GM13976 (cell line): ENCODE data around the gene RIBC1.

Experiments used
- DNase-seq: peaks from one replicate; pipeline ENCODE4 v3.0.0; 2012; ENCODE audit warnings: low spot score
- CTCF ChIP-seq: IDR thresholded peaks from 2 replicates; pipeline ENCODE4 v1.5.1; 2012; ENCODE audit warnings: borderline replicate concordance, mild to moderate bottlenecking; ENCODE audit not compliant: insufficient read depth; ENCODE audit errors: extremely low read depth, missing control alignments, control extremely low read depth
- in situ Hi-C: fragments of 300-500 bp; cut with MboI; formaldehyde crosslinking; loops from one replicate; pipeline ENCODE4 v1.12.0; 2022; ENCODE audit warnings: low sequenced_read_pairs, mixed read lengths, inconsistent platforms; ENCODE audit not compliant: unreplicated experiment

Gene RIBC1

GRCh38 chrX:53379008-53379710 is 43.5 kb upstream of the RIBC1 start:
- no peak for DNase-seq
- in situ Hi-C loops: no loop called here
- TF ChIP-seq CTCF: no peak

GRCh38 chrX:53379747-53380146 is 42.9 kb upstream of the RIBC1 start:
- no peak for DNase-seq
- in situ Hi-C loops: no loop called here
- TF ChIP-seq CTCF: no peak

DNA sequence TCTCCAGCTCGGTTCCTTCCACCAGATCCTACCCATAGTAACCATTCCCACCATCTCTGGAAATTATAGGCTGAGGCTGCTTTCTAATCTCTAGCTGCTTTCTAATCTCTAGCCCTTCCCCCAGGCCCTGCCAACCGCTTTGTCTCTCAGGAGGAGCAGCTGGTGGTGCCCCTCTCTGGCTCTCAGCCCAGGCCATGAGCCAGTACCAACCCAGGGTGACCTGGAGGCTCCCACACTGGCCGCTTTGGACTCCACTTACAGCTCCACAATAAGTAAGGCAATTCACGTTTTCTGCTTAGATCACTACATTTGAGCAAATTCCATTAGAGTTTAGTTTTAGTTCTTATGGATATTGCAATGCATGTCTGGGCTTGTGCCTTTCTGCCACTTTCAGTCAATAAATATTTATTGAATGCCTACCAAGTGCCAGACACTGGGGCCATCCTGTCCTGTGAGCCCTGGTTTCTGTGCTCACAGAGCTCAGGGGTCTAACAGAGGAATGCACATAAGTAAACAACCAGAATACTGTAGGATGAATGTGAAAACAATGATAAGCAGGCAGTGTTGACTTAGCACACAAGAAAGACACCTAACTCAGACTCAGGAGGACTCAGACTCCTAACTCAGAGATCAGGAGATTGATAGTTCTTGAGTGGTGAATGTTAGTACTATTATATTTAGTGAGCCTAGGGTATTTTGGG is 39.1 kb upstream of the RIBC1 start:
- no peak for TF ChIP-seq CTCF
- no peak for DNase-seq
- in situ Hi-C loops: no loop called here

DNA sequence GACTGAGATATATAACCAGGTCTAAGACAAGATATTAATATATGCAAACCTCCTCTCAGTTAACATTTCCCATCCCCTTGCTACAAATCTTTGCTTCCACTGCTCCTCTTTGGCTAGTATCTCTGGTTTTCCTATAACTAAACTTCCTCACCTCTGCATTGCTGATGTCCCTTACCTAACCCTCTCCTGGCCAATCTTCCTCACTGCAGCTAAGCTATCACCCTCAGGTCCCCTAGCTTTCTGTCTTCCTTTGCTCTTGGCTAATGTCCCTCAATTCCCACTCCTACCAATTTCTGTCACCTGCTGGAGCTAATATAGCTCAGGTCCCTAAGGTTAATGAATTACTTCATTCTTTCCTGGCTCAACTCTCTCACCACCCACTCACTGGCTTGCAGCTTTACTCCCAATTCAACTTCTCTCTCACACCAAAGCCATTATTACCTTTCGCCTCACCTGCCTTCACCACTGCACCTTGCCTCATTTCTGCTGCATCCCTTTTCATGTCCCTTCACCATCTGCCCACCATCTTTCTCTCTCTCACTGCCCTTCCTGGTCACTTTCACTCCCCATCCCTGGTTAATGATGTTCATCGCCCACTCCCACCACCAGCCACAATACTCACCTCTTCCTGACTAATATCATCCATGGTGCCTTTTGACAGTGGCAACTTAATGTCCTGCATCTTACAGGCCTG is 26.9 kb upstream of the RIBC1 start:
- DNase-seq: no peak
- no peak for TF ChIP-seq CTCF
- in situ Hi-C loops: no loop called here

- in situ Hi-C loops: no loop called here
- no peak for TF ChIP-seq CTCF
- DNase-seq: no peak
Measured at GRCh38 chrX:53398216-53398615, 24.5 kb upstream of the RIBC1 start.

GRCh38 chrX:53403535-53403934 is 19.1 kb upstream of the RIBC1 start:
- no peak for DNase-seq
- TF ChIP-seq CTCF: no peak
- in situ Hi-C loops: no loop called here
